Mucosa of gallbladder (tissue), 1 donor: ENCODE data around the gene CACNG5. TPM values are rescaled to one million over a fixed set of nuclear protein-coding genes. Genes with fewer than 3 reads are reported as not detected.

Experiments used
- DNase-seq: peaks from one replicate; pipeline ENCODE4 v3.0.0-alpha.2; 2020; ENCODE audit warnings: low spot score
- total RNA-seq: library from RNA; stranded (reverse); gene quantifications from one replicate; pipeline ENCODE4 v1.2.1, GENCODE V29; 2021
- donor health status: DM: no; HTN: no; CAD: no.

Gene CACNG5
- total RNA-seq, 1 donor from 2014 or later = not detected

GRCh38 chr17:66822009-66822408 lies 12.9 kb upstream of the CACNG5 start:
- DNase-seq = no peak

- DNase-seq = no peak
Observed at GRCh38 chr17:66826856-66827255, 8.1 kb upstream of the CACNG5 start.

GRCh38 chr17:66829386-66829864 lies 5.5 kb upstream of the CACNG5 start:
- DNase-seq = peak; percentile 61

- no peak for DNase-seq
Observed at GRCh38 chr17:66829883-66830282, 5.0 kb upstream of the CACNG5 start.

- no peak for DNase-seq
Observed at GRCh38 chr17:66830451-66830850, 4.5 kb upstream of the CACNG5 start.

GRCh38 chr17:66831383-66832210 lies 3.3 kb upstream of the CACNG5 start:
- no peak for DNase-seq

GRCh38 chr17:66833201-66833600 lies 1.7 kb upstream of the CACNG5 start:
- no peak for DNase-seq

- DNase-seq = no peak
Observed at GRCh38 chr17:66834426-66834918, 445 bp upstream of the CACNG5 start.

- DNase-seq = no peak
Observed at GRCh38 chr17:66835476-66835875, 559 bp downstream of the CACNG5 start.

GRCh38 chr17:66836063-66837005 lies 1.4 kb downstream of the CACNG5 start:
- no peak for DNase-seq

GRCh38 chr17:66837226-66837625 lies 2.3 kb downstream of the CACNG5 start:
- no peak for DNase-seq

GRCh38 chr17:66837885-66838665 lies 3.2 kb downstream of the CACNG5 start:
- no peak for DNase-seq

- no peak for DNase-seq
Observed at GRCh38 chr17:66839616-66840015, 4.7 kb downstream of the CACNG5 start.

- no peak for DNase-seq
Observed at GRCh38 chr17:66840061-66840460, 5.1 kb downstream of the CACNG5 start.

- DNase-seq = no peak
Observed at GRCh38 chr17:66841328-66841727, 6.4 kb downstream of the CACNG5 start.

GRCh38 chr17:66841744-66842143 lies 6.8 kb downstream of the CACNG5 start:
- no peak for DNase-seq

- no peak for DNase-seq
Observed at GRCh38 chr17:66842505-66842904, 7.6 kb downstream of the CACNG5 start.

GRCh38 chr17:66842959-66843358 lies 8.0 kb downstream of the CACNG5 start:
- DNase-seq = no peak

GRCh38 chr17:66843627-66844026 lies 8.7 kb downstream of the CACNG5 start:
- no peak for DNase-seq

- no peak for DNase-seq
Observed at GRCh38 chr17:66847704-66848103, 12.8 kb downstream of the CACNG5 start.

- DNase-seq = no peak
Observed at GRCh38 chr17:66848496-66848895, 13.6 kb downstream of the CACNG5 start.
